Glutamatergic neuron (in vitro differentiated cells): ENCODE data around the gene TLE2. TPM values are rescaled to one million over a fixed set of nuclear protein-coding genes. Genes with fewer than 3 reads are reported as not detected.

ENCODE experiments used
- DNase-seq: peaks from one replicate; pipeline ENCODE4 v3.0.0; 2022
- H3K27ac Mint-ChIP-seq: one replicate; pipeline ENCODE4 v1.8.0; 2020; ENCODE audit warnings: mild to moderate bottlenecking, mixed read lengths, inconsistent platforms; ENCODE audit not compliant: unreplicated experiment
- H3K27me3 Mint-ChIP-seq: one replicate; pipeline ENCODE4 v1.8.0; 2020; ENCODE audit warnings: mild to moderate bottlenecking, moderate library complexity, mixed read lengths, inconsistent platforms; ENCODE audit not compliant: unreplicated experiment
- H3K36me3 Mint-ChIP-seq: one replicate; pipeline ENCODE4 v1.8.0; 2020; ENCODE audit warnings: mild to moderate bottlenecking, mixed read lengths, inconsistent platforms; ENCODE audit not compliant: unreplicated experiment
- H3K4me1 Mint-ChIP-seq: one replicate; pipeline ENCODE4 v1.8.0; 2020; ENCODE audit warnings: mild to moderate bottlenecking, low read depth, mixed read lengths, inconsistent platforms; ENCODE audit not compliant: unreplicated experiment
- H3K4me3 Mint-ChIP-seq: one replicate; pipeline ENCODE4 v1.8.0; 2020; ENCODE audit warnings: mild to moderate bottlenecking, mixed read lengths, inconsistent platforms; ENCODE audit not compliant: unreplicated experiment
- H3K9me3 Mint-ChIP-seq: one replicate; pipeline ENCODE4 v1.8.0; 2020; ENCODE audit warnings: mild to moderate bottlenecking, moderate library complexity, mixed read lengths, inconsistent platforms; ENCODE audit not compliant: unreplicated experiment
- total RNA-seq: library from RNA; stranded (reverse); fragmentation: NEBNext Ultra II Directional; extraction: Animal tissue kit (Norgen Biotek cat#: 25700); gene quantifications from one replicate; pipeline ENCODE4 v1.2.1, GENCODE V29; 2021; ENCODE audit not compliant: unreplicated experiment
- TF ChIP-seq, protein P1 (sequence below): fragments of 200-600 bp; sonication (generic); IDR thresholded peaks from one replicate; pipeline ENCODE4 v1.5.0; 2021; ENCODE audit not compliant: partially characterized antibody, unreplicated experiment

The TLE2 gene
- total RNA-seq, 1 donor from 2014 or later: not detected

GRCh38 chr19:3064011-3064330, 34.9 kb upstream of the TLE2 start:
- H3K27me3 Mint-ChIP-seq: peaks cover 5% of the 10 kb centered on the region

DNA sequence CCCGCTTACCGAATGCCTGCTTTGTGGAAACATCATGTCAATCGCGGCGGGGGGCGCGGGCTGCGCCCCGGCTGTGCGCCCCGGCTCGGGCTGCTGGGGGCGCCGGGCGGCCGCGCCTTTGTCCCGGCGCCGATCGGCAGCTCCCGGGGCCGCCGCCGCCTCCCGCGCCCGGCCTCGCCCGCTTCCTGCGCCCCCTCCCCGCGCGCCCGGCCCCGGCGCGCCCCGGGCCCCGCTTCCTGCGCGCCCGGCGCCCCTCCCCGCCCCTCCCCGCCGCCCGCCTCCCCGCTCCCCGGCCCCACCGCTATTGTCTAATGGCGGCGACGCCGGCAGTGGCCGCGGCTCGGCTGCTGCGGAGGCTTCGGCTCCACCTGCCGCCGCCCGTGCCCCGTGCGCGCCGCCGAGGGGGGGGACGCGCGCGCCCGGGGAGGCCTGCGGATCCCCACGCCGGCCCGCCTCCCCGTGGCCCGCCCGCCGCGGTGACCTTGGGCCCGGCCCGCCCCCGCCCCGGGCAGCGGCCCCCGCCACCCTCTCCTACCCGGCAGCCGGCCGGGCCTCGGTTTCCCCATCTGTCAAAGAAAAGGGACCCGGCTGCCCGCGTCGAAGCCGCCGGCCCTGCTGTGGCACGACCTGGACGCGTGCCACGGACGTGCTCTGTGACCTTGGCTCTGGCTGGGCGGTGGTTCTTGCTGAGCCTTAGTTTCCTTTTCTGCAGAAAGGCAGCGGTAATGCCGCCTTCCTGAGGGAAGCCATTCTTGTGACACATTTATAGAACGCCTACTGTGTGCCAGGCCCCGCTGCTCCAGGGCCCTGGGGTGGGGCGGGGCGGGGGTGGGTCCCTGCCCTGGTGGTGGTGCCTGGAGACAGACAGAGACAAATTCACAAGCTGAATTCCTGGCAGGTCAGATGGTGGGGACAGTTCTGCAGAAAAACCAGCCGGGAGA, 33.4 kb upstream of the TLE2 start, which contains the start of gene TLE5:
TSS of gene TLE5 (minus strand) at position 331 of the 941 bp plus-strand sequence. CDS start at position 36, 295 bp downstream.
- Mint-ChIP-seq H3K27ac (peak within 1 kb of the TSS; percentile 62), H3K4me3 (peak within 1 kb of the TSS; percentile 61), H3K4me1 (peaks cover 6% of the 10 kb centered on the region), H3K9me3 (no peaks in the 10 kb centered on the region), H3K36me3 (no peaks in the 10 kb centered on the region), H3K27me3 (peaks cover 10% of the 10 kb centered on the region)
- peak; percentile 59 for DNase-seq
- TF ChIP-seq, protein P1, sequence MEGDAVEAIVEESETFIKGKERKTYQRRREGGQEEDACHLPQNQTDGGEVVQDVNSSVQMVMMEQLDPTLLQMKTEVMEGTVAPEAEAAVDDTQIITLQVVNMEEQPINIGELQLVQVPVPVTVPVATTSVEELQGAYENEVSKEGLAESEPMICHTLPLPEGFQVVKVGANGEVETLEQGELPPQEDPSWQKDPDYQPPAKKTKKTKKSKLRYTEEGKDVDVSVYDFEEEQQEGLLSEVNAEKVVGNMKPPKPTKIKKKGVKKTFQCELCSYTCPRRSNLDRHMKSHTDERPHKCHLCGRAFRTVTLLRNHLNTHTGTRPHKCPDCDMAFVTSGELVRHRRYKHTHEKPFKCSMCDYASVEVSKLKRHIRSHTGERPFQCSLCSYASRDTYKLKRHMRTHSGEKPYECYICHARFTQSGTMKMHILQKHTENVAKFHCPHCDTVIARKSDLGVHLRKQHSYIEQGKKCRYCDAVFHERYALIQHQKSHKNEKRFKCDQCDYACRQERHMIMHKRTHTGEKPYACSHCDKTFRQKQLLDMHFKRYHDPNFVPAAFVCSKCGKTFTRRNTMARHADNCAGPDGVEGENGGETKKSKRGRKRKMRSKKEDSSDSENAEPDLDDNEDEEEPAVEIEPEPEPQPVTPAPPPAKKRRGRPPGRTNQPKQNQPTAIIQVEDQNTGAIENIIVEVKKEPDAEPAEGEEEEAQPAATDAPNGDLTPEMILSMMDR: no peak

More at GRCh38 chr19:3064011-3064330, 34.9 kb upstream of the TLE2 start:
- TF ChIP-seq, protein P1: no peak
- H3K9me3 Mint-ChIP-seq: no peaks in the 10 kb centered on the region
- no peak for DNase-seq
- no peak overlapping the region for H3K27ac Mint-ChIP-seq
- no peak overlapping the region for H3K4me3 Mint-ChIP-seq
- no peaks in the 10 kb centered on the region for H3K4me1 Mint-ChIP-seq
- no peaks in the 10 kb centered on the region for H3K36me3 Mint-ChIP-seq

DNA sequence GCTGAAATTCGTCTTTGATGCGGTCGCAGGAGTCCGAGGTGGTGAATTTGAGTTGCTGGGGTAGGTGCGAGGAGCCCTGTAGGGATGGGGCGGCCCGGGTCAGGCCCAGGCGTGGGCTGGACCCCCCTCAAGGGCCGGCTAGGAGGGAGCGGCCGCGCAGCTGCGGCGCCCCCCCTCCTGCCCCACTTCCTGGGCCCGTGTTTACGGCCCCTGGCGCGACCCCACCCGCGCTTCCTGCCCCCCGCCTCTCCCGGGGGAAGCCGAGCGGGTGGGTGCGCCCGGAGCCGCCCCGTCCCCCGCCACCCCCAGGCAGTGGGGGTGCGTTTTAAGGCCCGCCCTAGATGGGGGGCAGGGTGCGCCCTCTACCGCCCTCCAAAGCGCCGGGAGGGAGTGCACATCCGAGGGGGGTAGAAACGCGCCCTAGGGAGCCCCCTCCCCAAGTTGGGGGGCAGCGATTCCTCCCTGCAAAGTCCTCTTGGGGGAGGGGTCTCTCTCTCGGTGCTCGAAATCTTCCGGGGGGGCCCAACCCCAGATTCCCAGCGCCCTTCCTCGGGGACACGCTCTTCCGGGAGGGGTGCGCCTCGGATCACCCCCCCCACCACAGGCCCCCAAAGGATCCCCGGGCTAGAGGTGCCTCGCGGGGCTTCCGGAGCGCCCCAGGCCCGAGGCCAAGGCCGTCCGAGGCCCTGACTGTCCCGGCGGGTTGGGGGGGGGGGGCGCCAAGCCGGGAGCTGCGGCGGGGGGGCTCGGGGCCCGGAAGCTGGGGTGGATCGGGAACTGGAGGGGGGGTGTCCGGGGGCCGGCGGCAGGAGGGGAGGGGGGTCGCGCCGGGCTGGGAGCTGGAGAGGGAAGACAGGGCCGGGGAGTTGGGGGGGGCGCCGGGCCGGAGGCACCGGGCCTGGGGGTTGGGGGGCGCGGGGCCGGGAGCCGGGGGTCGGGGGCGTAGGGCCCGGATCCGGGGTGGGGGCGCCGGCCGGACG, 32.4 kb upstream of the TLE2 start:
- DNase-seq: no peak
- Mint-ChIP-seq H3K27me3 (peaks cover 15% of the 10 kb centered on the region), H3K27ac (peak overlapping the region; percentile 3), H3K4me1 (peaks cover 6% of the 10 kb centered on the region), H3K9me3 (no peaks in the 10 kb centered on the region), H3K36me3 (no peaks in the 10 kb centered on the region), H3K4me3 (peak overlapping the region; percentile 53)
- TF ChIP-seq, protein P1: no peak

GRCh38 chr19:3060857-3061181, 31.7 kb upstream of the TLE2 start:
- H3K9me3 Mint-ChIP-seq: no peaks in the 10 kb centered on the region
- TF ChIP-seq, protein P1: no peak
- no peak for DNase-seq
- H3K4me3 Mint-ChIP-seq: peak overlapping the region; percentile 53
- peaks cover 15% of the 10 kb centered on the region for H3K27me3 Mint-ChIP-seq
- no peaks in the 10 kb centered on the region for H3K36me3 Mint-ChIP-seq
- H3K27ac Mint-ChIP-seq: peak overlapping the region; percentile 3
- H3K4me1 Mint-ChIP-seq: peaks cover 6% of the 10 kb centered on the region
